H1 (cell line): ENCODE data around the gene RAB8B.
"Not testable (repeated sequence)": the region's sequence is repeated elsewhere in the genome, so short reads cannot be mapped to it uniquely, and the experiment has no call there.

ENCODE experiments used
- EZH2 ChIP-seq: fragments of 200-600 bp; sonication (generic); IDR thresholded peaks from 2 replicates; pipeline ENCODE4 v1.7.1; 2012; ENCODE audit warnings: low read depth, mild to moderate bottlenecking, moderate library complexity, low read length, inconsistent platforms; ENCODE audit not compliant: severe bottlenecking
- KDM4A ChIP-seq: IDR thresholded peaks from one replicate; pipeline ENCODE4 v1.7.1; 2012; ENCODE audit warnings: low read depth, mild to moderate bottlenecking, moderate library complexity, low read length, inconsistent platforms; ENCODE audit not compliant: severe bottlenecking
- NRF1 ChIP-seq: IDR thresholded peaks from 2 replicates; pipeline ENCODE4 v1.6.1; 2011; ENCODE audit warnings: mild to moderate bottlenecking, low read depth, low read length, improper control_type of control experiment
- POLR2A ChIP-seq, 2 experiments: IDR thresholded peaks; 1 replicate in 1 of 2; 2 replicates in 1 of 2; pipeline ENCODE4 v1.6.1; 2011; ENCODE audit warnings: low read depth in 2 of 2, low read length in 2 of 2, mild to moderate bottlenecking in 2 of 2; ENCODE audit errors: control extremely low read depth in 1 of 2
- POLR2AphosphoS5 ChIP-seq: IDR thresholded peaks from 2 replicates; pipeline ENCODE4 v1.6.1; 2011; ENCODE audit warnings: low read depth, low read length
- RAD21 ChIP-seq, 2 experiments: IDR thresholded peaks in 1 of 2; conservative IDR thresholded peaks in 1 of 2; 2 replicates each; pipeline ENCODE4 v1.6.1; 2011; ENCODE audit warnings: low read depth in 2 of 2, low read length in 2 of 2, improper control_type of control experiment in 1 of 2, inconsistent platforms in 1 of 2, mild to moderate bottlenecking in 1 of 2, moderate library complexity in 1 of 2
- RBBP5 ChIP-seq: IDR thresholded peaks from 2 replicates; pipeline ENCODE4 v1.7.1; 2012; ENCODE audit warnings: low read depth, mild to moderate bottlenecking, inconsistent platforms, low read length, moderate library complexity, borderline replicate concordance
- SP2 ChIP-seq: IDR thresholded peaks from 2 replicates; pipeline ENCODE4 v1.6.1; 2012; ENCODE audit warnings: mild to moderate bottlenecking, low read length, inconsistent platforms
- SRF ChIP-seq: IDR thresholded peaks from 2 replicates; pipeline ENCODE4 v1.6.1; 2011; ENCODE audit warnings: mild to moderate bottlenecking, low read depth, low read length, moderate library complexity
- SUZ12 ChIP-seq: fragments of 200-600 bp; sonication (generic); IDR thresholded peaks from 2 replicates; pipeline ENCODE4 v1.6.1; 2012; ENCODE audit warnings: mild to moderate bottlenecking, inconsistent platforms, low read length, moderate library complexity, mixed read lengths
- YY1 ChIP-seq: IDR thresholded peaks from 2 replicates; pipeline ENCODE4 v1.6.1; 2011; ENCODE audit warnings: low read depth, mild to moderate bottlenecking, low read length
- TF ChIP-seq, protein P1 (sequence below), 3 experiments: IDR thresholded peaks; 1 replicate in 2 of 3; 2 replicates in 1 of 3; pipeline versions ENCODE4 v1.5.1 to v1.6.1; 2011; ENCODE audit warnings: low read length in 3 of 3, mild to moderate bottlenecking in 3 of 3, inconsistent platforms in 2 of 3, low read depth in 1 of 3, moderate library complexity in 1 of 3; ENCODE audit not compliant: insufficient read depth in 1 of 3; ENCODE audit errors: control extremely low read depth in 1 of 3

GRCh38 chr15:63237086-63237485 lies 47.7 kb downstream of the RAB8B start:
- not testable (repeated sequence) for TF ChIP-seq POLR2A (IDR thresholded peaks at IDR 0.05; ENCODE audit: control extremely low read depth in 1 of 2, low read depth in 2 of 2, low read length in 2 of 2); SRF; POLR2AphosphoS5; RAD21 (IDR thresholded peaks at IDR 0.05 in 1 of 2, conservative IDR thresholded peaks at IDR 0.05 in 1 of 2; ENCODE audit: low read depth in 2 of 2, low read length in 2 of 2); YY1; NRF1; EZH2; KDM4A; SP2; SUZ12; RBBP5
- TF ChIP-seq, protein P1, sequence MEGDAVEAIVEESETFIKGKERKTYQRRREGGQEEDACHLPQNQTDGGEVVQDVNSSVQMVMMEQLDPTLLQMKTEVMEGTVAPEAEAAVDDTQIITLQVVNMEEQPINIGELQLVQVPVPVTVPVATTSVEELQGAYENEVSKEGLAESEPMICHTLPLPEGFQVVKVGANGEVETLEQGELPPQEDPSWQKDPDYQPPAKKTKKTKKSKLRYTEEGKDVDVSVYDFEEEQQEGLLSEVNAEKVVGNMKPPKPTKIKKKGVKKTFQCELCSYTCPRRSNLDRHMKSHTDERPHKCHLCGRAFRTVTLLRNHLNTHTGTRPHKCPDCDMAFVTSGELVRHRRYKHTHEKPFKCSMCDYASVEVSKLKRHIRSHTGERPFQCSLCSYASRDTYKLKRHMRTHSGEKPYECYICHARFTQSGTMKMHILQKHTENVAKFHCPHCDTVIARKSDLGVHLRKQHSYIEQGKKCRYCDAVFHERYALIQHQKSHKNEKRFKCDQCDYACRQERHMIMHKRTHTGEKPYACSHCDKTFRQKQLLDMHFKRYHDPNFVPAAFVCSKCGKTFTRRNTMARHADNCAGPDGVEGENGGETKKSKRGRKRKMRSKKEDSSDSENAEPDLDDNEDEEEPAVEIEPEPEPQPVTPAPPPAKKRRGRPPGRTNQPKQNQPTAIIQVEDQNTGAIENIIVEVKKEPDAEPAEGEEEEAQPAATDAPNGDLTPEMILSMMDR (IDR thresholded peaks at IDR 0.05; ENCODE audit: control extremely low read depth in 1 of 3, insufficient read depth in 1 of 3, low read depth in 1 of 3, low read length in 3 of 3) = not testable (repeated sequence)
